Measurements from ENCODE around the gene OR2J1.

DNA sequence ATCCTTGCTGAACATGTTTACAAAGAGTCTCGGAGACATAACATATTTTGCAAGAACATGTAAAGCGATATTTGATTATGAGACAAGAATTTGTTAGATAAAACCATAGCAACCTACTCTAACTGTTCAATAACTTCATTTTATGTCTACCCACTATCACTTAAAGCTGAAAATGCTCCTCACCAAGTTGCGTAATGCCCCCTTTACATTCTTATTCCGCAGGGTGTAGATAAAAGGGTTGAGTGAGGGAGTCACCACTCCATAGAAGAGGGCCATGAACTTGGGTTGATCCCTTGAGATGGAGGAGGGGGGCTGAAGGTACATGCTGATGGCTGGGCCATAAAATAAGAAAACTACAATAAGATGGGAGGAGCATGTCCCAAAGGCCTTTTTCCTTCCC lies 38.4 kb downstream of the OR2J1 start:
- no peak for TF ChIP-seq CTCF (conservative IDR thresholded peaks at IDR 0.05; ENCODE audit: low read length)
- no peak for TF ChIP-seq EZH2phosphoT487 (IDR thresholded peaks at IDR 0.05; ENCODE audit: borderline replicate concordance)

Data from Loucy (cell line).